ENCODE results near the gene CDK11A.
A peak's percentile ranks its signal among the peaks of the same experiment; 100 is the strongest.
"Not testable (repeated sequence)": the region's sequence is repeated elsewhere in the genome, so short reads cannot be mapped to it uniquely, and the experiment has no call there.

Gene CDK11A

DNA sequence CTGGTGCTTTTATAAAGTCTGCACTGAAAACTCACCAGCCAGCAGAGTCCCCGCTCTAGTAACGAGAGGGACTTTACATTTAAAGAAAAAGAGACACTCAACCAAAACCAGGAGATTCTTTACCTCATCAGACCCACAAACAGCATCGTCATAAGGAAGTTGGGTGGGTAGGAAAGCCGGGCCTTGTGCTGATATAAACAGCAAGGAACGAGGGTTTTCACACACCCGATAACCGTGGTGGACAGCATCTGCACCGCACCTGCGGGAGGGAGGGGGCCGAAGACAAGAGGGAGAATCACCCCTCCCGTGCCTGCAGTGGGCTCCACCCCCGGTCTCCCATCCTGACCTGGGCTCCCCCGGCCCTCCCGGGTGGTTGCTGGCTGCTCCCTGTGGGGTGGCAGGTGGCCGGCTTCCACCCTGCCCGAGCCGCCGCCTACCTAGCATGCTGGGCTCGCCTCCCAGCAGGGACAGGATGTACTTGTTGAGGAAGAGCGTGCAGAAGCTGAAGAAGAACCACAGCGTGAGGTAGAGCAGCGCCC, 14.7 kb upstream of the CDK11A start:
- DNase-seq (ENCODE audit: low spot score); H3K9me3 ChIP-seq (ENCODE audit: severe bottlenecking); H3K27me3 ChIP-seq (ENCODE audit: insufficient read depth, poor library complexity, severe bottlenecking); H3K27ac ChIP-seq (ENCODE audit: poor library complexity, severe bottlenecking); H3K4me1 ChIP-seq (ENCODE audit: insufficient read depth, poor library complexity, severe bottlenecking); H3K36me3 ChIP-seq (ENCODE audit: low read depth); ATAC-seq (ENCODE audit: low read depth); H3K4me3 ChIP-seq (ENCODE audit: severe bottlenecking): not testable (repeated sequence)

DNA sequence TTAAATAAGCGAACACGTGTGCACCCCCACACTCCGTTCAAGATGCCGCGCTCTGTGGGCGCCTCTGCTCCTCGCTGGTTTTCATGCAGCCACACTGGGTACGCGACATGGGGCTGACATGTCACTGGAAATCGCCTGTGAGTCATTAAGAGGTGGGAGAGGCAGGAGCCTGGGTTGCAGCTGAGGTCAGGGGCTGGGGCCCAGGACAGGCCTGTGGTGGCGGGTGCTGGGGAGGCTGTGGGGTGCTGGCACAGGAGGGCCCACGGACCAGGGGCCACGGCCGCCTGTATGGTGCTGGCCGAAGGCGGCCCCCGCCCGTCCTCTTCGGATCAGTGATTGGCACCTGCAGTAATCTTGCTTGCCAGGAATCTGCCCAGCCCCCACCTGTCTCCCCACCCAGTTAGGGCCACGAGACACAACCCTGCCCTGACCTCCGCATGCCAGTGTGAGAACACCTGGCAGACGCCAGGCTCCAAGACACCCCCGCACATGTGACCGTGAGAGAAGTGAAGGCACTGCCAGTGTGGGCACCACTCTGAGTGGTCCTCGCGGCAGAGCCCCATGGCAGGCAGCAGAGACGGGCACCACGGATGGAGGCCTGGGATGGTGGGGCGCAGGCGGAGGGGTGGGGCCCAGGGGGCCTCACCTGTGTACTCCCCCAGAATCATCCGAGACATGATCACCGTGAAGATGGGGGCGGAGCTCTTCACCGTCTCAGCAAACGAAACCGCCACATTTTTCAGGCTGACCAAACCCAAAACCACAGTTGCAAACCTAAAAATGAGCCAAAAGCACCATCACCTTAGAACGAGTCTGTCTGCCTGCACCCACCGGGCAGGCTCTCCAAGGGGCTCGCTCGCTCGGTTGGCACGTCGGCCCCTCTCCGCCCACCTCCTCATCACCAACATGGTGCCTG, 13.8 kb upstream of the CDK11A start:
- H3K4me1 ChIP-seq (ENCODE audit: insufficient read depth, poor library complexity, severe bottlenecking); ATAC-seq (ENCODE audit: low read depth); H3K9me3 ChIP-seq (ENCODE audit: severe bottlenecking); H3K27ac ChIP-seq (ENCODE audit: poor library complexity, severe bottlenecking); H3K4me3 ChIP-seq (ENCODE audit: severe bottlenecking); H3K27me3 ChIP-seq (ENCODE audit: insufficient read depth, poor library complexity, severe bottlenecking); H3K36me3 ChIP-seq (ENCODE audit: low read depth); DNase-seq (ENCODE audit: low spot score): not testable (repeated sequence)

DNA sequence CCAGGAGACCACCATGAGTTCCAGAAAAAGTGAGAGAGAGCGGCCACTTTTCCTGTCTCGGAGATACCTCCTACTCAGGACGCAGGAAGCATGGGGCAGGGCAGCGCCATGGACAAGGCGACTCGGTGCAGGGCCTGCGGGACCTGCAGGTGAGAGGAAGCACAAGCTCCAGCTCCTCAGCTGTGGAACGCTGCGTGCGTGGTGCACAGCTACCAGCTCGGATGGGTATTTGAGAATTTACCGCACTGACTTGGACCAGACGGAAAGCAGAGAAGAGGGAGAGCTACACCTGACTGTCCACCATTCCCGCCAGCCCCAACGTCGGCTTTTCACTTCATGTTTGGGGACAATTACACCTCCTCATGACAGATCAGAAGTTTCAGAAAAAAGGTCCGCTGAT, 8.2 kb upstream of the CDK11A start:
- Histone ChIP-seq H3K27ac (ENCODE audit: poor library complexity, severe bottlenecking) (no peak overlapping the region), H3K4me1 (ENCODE audit: insufficient read depth, poor library complexity, severe bottlenecking) (no peaks in the 10 kb centered on the region), H3K27me3 (ENCODE audit: insufficient read depth, poor library complexity, severe bottlenecking) (no peaks in the 10 kb centered on the region), H3K36me3 (ENCODE audit: low read depth) (peaks cover 10% of the 10 kb centered on the region; the same call in 1 of the 2 replicates), H3K4me3 (ENCODE audit: severe bottlenecking) (no peak overlapping the region), H3K9me3 (ENCODE audit: severe bottlenecking) (no peaks in the 10 kb centered on the region)
- ATAC-seq (ENCODE audit: low read depth) (no peak), DNase-seq (ENCODE audit: low spot score) (no peak)
- no peak for TF ChIP-seq CTCF (IDR thresholded peaks at IDR 0.05; ENCODE audit: poor library complexity, severe bottlenecking)

DNA sequence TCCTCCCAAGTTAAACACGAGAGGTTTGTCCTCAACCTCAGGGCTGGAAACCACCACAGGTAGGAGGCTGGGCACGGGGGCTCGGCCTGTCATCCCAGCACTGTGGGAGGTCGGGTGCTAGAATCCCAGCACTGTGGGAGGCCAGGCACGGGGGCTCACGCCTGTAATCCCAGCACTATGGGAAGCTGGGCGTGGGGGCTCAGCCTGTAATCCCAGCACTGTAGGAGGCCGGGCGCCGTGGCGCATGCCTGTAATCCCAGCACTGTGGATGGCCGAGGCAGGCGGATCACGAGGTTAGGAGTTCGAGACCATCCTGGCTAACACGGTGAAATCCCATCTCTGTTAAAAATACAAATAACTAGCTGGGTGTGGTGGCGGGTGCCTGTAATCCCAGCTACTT, 6.7 kb upstream of the CDK11A start:
- Histone ChIP-seq H3K27me3 (ENCODE audit: insufficient read depth, poor library complexity, severe bottlenecking) (no peaks in the 10 kb centered on the region), H3K4me1 (ENCODE audit: insufficient read depth, poor library complexity, severe bottlenecking) (no peaks in the 10 kb centered on the region), H3K27ac (ENCODE audit: poor library complexity, severe bottlenecking) (no peak overlapping the region), H3K9me3 (ENCODE audit: severe bottlenecking) (no peaks in the 10 kb centered on the region), H3K4me3 (ENCODE audit: severe bottlenecking) (no peak overlapping the region), H3K36me3 (ENCODE audit: low read depth) (peaks cover 10% of the 10 kb centered on the region; the same call in 1 of the 2 replicates)
- DNase-seq (ENCODE audit: low spot score) (no peak), ATAC-seq (ENCODE audit: low read depth) (no peak)
- no peak for TF ChIP-seq CTCF (IDR thresholded peaks at IDR 0.05; ENCODE audit: poor library complexity, severe bottlenecking)

GRCh38 chr1:1730230-1730629, 6.1 kb upstream of the CDK11A start:
- H3K27me3 ChIP-seq (ENCODE audit: insufficient read depth, poor library complexity, severe bottlenecking); H3K9me3 ChIP-seq (ENCODE audit: severe bottlenecking); ATAC-seq (ENCODE audit: low read depth); H3K27ac ChIP-seq (ENCODE audit: poor library complexity, severe bottlenecking); DNase-seq (ENCODE audit: low spot score); H3K4me3 ChIP-seq (ENCODE audit: severe bottlenecking); H3K4me1 ChIP-seq (ENCODE audit: insufficient read depth, poor library complexity, severe bottlenecking): not testable (repeated sequence)
- peaks cover 10% of the 10 kb centered on the region; the same call in 1 of the 2 replicates for H3K36me3 ChIP-seq (ENCODE audit: low read depth)

DNA sequence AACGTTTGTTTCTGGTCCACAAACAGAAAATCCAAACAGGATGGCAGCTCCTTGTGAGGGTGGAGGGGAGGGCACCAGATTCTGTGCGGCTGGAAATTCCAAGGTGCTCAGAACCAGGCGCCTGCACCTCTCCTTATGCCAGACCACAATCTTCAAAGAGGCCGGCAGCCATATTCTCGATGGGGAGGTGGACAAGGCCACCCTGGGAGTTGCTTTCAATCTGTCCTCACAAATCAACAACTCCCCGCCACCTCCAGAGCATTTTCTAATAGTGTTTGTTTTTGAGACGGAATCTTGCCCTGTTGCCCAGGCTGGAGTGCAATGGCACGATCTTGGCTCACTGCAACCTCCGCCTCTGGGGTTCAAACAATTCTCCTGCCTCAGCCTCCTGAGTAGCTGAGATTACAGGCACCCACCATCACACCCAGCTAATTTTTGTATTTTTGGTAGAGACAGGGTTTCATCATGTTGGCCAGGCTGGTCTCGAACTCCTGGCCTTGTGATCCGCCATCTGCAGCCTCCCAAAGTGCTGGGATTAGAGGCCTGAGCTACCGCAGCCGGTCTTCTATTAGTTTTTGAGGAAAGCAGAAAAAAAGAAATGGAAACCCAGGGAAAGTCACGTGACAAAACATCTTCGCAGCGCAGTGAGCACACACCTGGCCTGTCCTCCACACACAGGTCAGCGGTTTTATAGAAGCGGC, 5.1 kb upstream of the CDK11A start:
- not testable (repeated sequence) for H3K27me3 ChIP-seq (ENCODE audit: insufficient read depth, poor library complexity, severe bottlenecking); H3K4me1 ChIP-seq (ENCODE audit: insufficient read depth, poor library complexity, severe bottlenecking); DNase-seq (ENCODE audit: low spot score); H3K4me3 ChIP-seq (ENCODE audit: severe bottlenecking); ATAC-seq (ENCODE audit: low read depth); H3K9me3 ChIP-seq (ENCODE audit: severe bottlenecking)
- Histone ChIP-seq H3K36me3 (ENCODE audit: low read depth) (peaks cover 10% of the 10 kb centered on the region; the same call in 1 of the 2 replicates), H3K27ac (ENCODE audit: poor library complexity, severe bottlenecking) (peak overlapping the region; percentile 20)

DNA sequence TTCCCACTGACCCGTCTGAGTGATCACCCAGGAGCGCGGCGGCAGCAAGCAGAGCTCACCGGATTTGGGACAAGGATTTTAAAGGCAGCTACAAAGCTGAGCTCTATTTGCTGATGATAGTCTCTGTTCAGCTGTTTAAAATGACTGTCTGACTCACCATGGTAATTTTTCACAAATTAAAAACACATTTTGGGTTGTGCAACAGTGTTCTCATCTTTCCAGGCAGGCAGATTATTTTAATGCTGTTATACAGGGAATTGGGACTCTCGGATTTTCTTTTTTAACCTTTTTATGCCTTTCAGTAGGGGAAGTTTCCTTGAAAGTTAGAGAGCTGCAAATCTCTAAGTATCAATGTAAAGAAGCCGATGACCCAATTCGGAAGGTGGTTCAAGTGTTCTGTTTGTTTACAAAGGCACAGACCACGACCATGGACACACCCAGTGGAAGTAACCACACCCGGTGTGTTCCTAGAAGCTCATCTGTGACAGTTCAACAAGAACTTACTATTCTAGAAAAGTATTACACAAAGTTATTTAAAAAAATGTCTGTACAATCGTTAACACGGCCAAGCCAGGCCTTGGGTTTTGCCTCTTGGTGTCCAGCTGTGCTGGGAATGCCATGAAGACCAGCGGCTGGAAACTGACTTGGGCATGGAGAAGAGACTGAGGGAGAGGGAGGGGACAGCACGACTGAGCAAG, 4.3 kb upstream of the CDK11A start:
- Histone ChIP-seq H3K36me3 (ENCODE audit: low read depth) (peaks cover 10% of the 10 kb centered on the region; the same call in 1 of the 2 replicates), H3K27ac (ENCODE audit: poor library complexity, severe bottlenecking) (peak overlapping the region; percentile 20)
- not testable (repeated sequence) for H3K9me3 ChIP-seq (ENCODE audit: severe bottlenecking); H3K4me1 ChIP-seq (ENCODE audit: insufficient read depth, poor library complexity, severe bottlenecking); H3K27me3 ChIP-seq (ENCODE audit: insufficient read depth, poor library complexity, severe bottlenecking); ATAC-seq (ENCODE audit: low read depth); DNase-seq (ENCODE audit: low spot score); H3K4me3 ChIP-seq (ENCODE audit: severe bottlenecking)

- not testable (repeated sequence) for DNase-seq (ENCODE audit: low spot score); H3K4me1 ChIP-seq (ENCODE audit: insufficient read depth, poor library complexity, severe bottlenecking); H3K27me3 ChIP-seq (ENCODE audit: insufficient read depth, poor library complexity, severe bottlenecking); H3K9me3 ChIP-seq (ENCODE audit: severe bottlenecking); H3K36me3 ChIP-seq (ENCODE audit: low read depth); H3K27ac ChIP-seq (ENCODE audit: poor library complexity, severe bottlenecking); H3K4me3 ChIP-seq (ENCODE audit: severe bottlenecking); ATAC-seq (ENCODE audit: low read depth)
Measured at GRCh38 chr1:1727131-1727651, 3.0 kb upstream of the CDK11A start.

- not testable (repeated sequence) for H3K27ac ChIP-seq (ENCODE audit: poor library complexity, severe bottlenecking); H3K36me3 ChIP-seq (ENCODE audit: low read depth); H3K4me1 ChIP-seq (ENCODE audit: insufficient read depth, poor library complexity, severe bottlenecking); ATAC-seq (ENCODE audit: low read depth); H3K27me3 ChIP-seq (ENCODE audit: insufficient read depth, poor library complexity, severe bottlenecking); H3K9me3 ChIP-seq (ENCODE audit: severe bottlenecking); DNase-seq (ENCODE audit: low spot score); H3K4me3 ChIP-seq (ENCODE audit: severe bottlenecking)
Measured at GRCh38 chr1:1726088-1726487, 1.9 kb upstream of the CDK11A start.
